ENCODE measurements around the gene BRINP3.
"Not testable (repeated sequence)": the region's sequence is repeated elsewhere in the genome, so short reads cannot be mapped to it uniquely, and the experiment has no call there.

BRINP3 gene

GRCh38 chr1:190477762-190478148, at the start of gene BRINP3:
BRINP3 (minus strand) TSS chr1:190477864.
- no peak for DNase-seq (ENCODE audit: low read depth)

GRCh38 chr1:190511554-190511953, 33.9 kb upstream of the BRINP3 start:
- DNase-seq (ENCODE audit: low read depth): no peak

- no peak for DNase-seq (ENCODE audit: low read depth)
These were observed 29.7 kb upstream of the BRINP3 start for GRCh38 chr1:190507357-190507756.

- not testable (repeated sequence) for DNase-seq (ENCODE audit: low read depth)
These were observed 26.9 kb upstream of the BRINP3 start for GRCh38 chr1:190504539-190504938.

GRCh38 chr1:190497565-190497964, 19.9 kb upstream of the BRINP3 start:
- no peak for DNase-seq (ENCODE audit: low read depth)

GRCh38 chr1:190494451-190494850, 16.8 kb upstream of the BRINP3 start:
- no peak for DNase-seq (ENCODE audit: low read depth)

GRCh38 chr1:190491404-190491803, 13.7 kb upstream of the BRINP3 start:
- DNase-seq (ENCODE audit: low read depth): no peak

- DNase-seq (ENCODE audit: low read depth): no peak
These were observed 6.4 kb upstream of the BRINP3 start for GRCh38 chr1:190484045-190484444.

GRCh38 chr1:190480231-190480630, 2.6 kb upstream of the BRINP3 start:
- no peak for DNase-seq (ENCODE audit: low read depth)

- DNase-seq (ENCODE audit: low read depth): no peak
These were observed 1.9 kb upstream of the BRINP3 start for GRCh38 chr1:190479516-190479915.

- DNase-seq (ENCODE audit: low read depth): no peak
These were observed 1.4 kb upstream of the BRINP3 start for GRCh38 chr1:190479050-190479397.

GRCh38 chr1:190478149-190479049, 735 bp upstream of the BRINP3 start:
- DNase-seq (ENCODE audit: low read depth): no peak

- DNase-seq (ENCODE audit: low read depth): no peak
These were observed 858 bp downstream of the BRINP3 start for GRCh38 chr1:190476806-190477205.

GRCh38 chr1:190476321-190476720, 1.3 kb downstream of the BRINP3 start:
- DNase-seq (ENCODE audit: low read depth): no peak

GRCh38 chr1:190475421-190476141, 2.1 kb downstream of the BRINP3 start:
- no peak for DNase-seq (ENCODE audit: low read depth)

- DNase-seq (ENCODE audit: low read depth): no peak
These were observed 2.9 kb downstream of the BRINP3 start for GRCh38 chr1:190474650-190475211.

- DNase-seq (ENCODE audit: low read depth): no peak
These were observed 3.7 kb downstream of the BRINP3 start for GRCh38 chr1:190474010-190474409.

- no peak for DNase-seq (ENCODE audit: low read depth)
These were observed 5.2 kb downstream of the BRINP3 start for GRCh38 chr1:190472494-190472893.

GRCh38 chr1:190472042-190472441, 5.6 kb downstream of the BRINP3 start:
- no peak for DNase-seq (ENCODE audit: low read depth)

- no peak for DNase-seq (ENCODE audit: low read depth)
These were observed 13.0 kb downstream of the BRINP3 start for GRCh38 chr1:190464690-190465089.

- no peak for DNase-seq (ENCODE audit: low read depth)
These were observed 21.5 kb downstream of the BRINP3 start for GRCh38 chr1:190456129-190456528.

- DNase-seq (ENCODE audit: low read depth): no peak
These were observed 22.0 kb downstream of the BRINP3 start for GRCh38 chr1:190455631-190456030.

GRCh38 chr1:190453550-190453949, 24.1 kb downstream of the BRINP3 start:
- DNase-seq (ENCODE audit: low read depth): no peak
